Ovary (tissue), 9 donors: ENCODE results near the gene GHR. TPM values are rescaled to one million over a fixed set of nuclear protein-coding genes. Genes with fewer than 3 reads are reported as not detected.

Experiments
- DNase-seq, 5 donors: peaks; one replicate each; pipeline ENCODE4 v3.0.0-alpha.2; 2019 to 2020
- H3K27ac ChIP-seq, 2 donors: fragments of 200-600 bp; one replicate each; pipeline versions ENCODE4 v1.5.1 to v1.8.0; 2019 to 2022
- H3K27me3 ChIP-seq: fragments of 200-600 bp; one replicate; pipeline ENCODE4 v1.8.0; 2022
- H3K36me3 ChIP-seq: fragments of 200-600 bp; sonication (generic); one replicate; pipeline ENCODE4 v1.5.1; 2019
- H3K4me1 ChIP-seq: one replicate; pipeline ENCODE4 v1.8.1; 2013; ENCODE audit warnings: mild to moderate bottlenecking, moderate library complexity; ENCODE audit not compliant: insufficient read depth
- H3K4me3 ChIP-seq: fragments of 200-600 bp; sonication (generic); one replicate; pipeline ENCODE4 v1.5.1; 2017
- H3K9me3 ChIP-seq, 2 donors: fragments of 200-600 bp in 1 of 2; sonication (generic) in 1 of 2; one replicate each; pipeline versions ENCODE4 v1.5.1 to v1.8.1; 2013 to 2019; ENCODE audit warnings: mild to moderate bottlenecking in 1 of 2, moderate library complexity in 1 of 2
- EP300 ChIP-seq: sonication (generic); formaldehyde crosslinking; IDR thresholded peaks from one replicate; pipeline ENCODE4 v1.6.1; 2017; ENCODE audit warnings: antibody characterized with exemption
- POLR2A ChIP-seq: fragments of 450-650 bp; IDR thresholded peaks from one replicate; pipeline ENCODE4 v1.6.1; 2017; ENCODE audit warnings: antibody characterized with exemption, mild to moderate bottlenecking, moderate library complexity
- WGBS, 3 donors: extraction: QIAGEN DNeasy Blood & Tissue Kit in 1 of 3; methylation state at CpG; one replicate each; pipeline versions ENCODE4 v1.1.5 to v1.1.7; 2013 to 2017; 5-methylcytosine and 5-hydroxymethylcytosine counted together
- intact Hi-C, 4 donors: fragments of 100-400 bp; cut with DNase I; formaldehyde crosslinking; loops; one replicate each; pipeline versions ENCODE4 v1.11.0 to v1.15.1; 2022 to 2023
- polyA plus RNA-seq, 2 donors: library from polyadenylated mRNA; stranded (reverse); fragments of 200-250 nt in 1 of 2; fragments of 350-450 nt in 1 of 2; fragmentation: Illumina TruSeq in 1 of 2; extraction: RNeasy Lipid Tissue Mini Kit (QIAGEN cat#74804) in 1 of 2; gene quantifications; one replicate each; pipeline ENCODE4 v1.2.3, GENCODE V29; 2013 to 2014
- total RNA-seq, 7 donors: library from RNA; depleted of rRNA in 2 of 7; stranded (reverse); fragments of >200 nt in 2 of 7; fragmentation: NEBNext Ultra II Directional in 3 of 7; extraction: Animal tissue kit (Norgen Biotek cat#: 25700) in 3 of 7; gene quantifications; one replicate each; pipeline versions ENCODE4 v1.1.0 to v1.2.4, GENCODE V29; 2016 to 2023
- TF ChIP-seq, protein P1 (sequence below), 3 donors: fragments of 450-650 bp in 2 of 3; fragments of 200-600 bp in 1 of 3; IDR thresholded peaks; one replicate each; pipeline versions ENCODE4 v1.5.1 to v1.8.0; 2016 to 2022; ENCODE audit warnings: antibody characterized with exemption in 3 of 3, mild to moderate bottlenecking in 1 of 3
- donor health status: DM: no; HTN: no; CAD: no; lungs with moderate emphysema.
- donor health status: DM: no; HTN: no; CAD: no.
- donor health status: Bipolar disorder and iron deficiency.
- donor health status: DM: yes; HTN: yes; CAD: no.
- donor health status: DM: no; HTN: no; CAD: no.
- donor health status: DM: yes; HTN: yes; CAD: no.

The GHR gene
- total and polyA plus RNA-seq, 9 donors = 4.3 to 17.4 (median 7.0) TPM

DNA sequence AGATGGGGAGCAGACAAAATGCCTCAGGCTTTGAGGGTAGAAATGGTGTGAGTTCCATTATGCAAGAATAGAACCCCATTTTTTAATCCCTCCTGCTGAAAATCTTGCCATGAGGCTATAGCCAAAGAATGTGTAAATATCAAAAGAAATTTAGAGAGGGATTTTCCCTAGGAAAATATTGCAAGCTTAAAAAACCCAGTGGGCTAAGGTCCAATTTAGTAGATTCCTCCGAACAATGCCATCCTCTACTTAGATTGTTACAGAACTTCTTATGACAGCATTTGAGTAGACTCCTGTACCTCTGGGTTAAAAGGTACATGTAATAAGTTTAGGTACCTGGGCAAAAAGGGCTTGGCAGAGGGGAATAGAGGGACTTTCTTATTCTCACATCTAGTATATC is 138.4 kb downstream of the GHR start:
- TF ChIP-seq EP300 (no peak), POLR2A (no peak)
- TF ChIP-seq, protein P1, sequence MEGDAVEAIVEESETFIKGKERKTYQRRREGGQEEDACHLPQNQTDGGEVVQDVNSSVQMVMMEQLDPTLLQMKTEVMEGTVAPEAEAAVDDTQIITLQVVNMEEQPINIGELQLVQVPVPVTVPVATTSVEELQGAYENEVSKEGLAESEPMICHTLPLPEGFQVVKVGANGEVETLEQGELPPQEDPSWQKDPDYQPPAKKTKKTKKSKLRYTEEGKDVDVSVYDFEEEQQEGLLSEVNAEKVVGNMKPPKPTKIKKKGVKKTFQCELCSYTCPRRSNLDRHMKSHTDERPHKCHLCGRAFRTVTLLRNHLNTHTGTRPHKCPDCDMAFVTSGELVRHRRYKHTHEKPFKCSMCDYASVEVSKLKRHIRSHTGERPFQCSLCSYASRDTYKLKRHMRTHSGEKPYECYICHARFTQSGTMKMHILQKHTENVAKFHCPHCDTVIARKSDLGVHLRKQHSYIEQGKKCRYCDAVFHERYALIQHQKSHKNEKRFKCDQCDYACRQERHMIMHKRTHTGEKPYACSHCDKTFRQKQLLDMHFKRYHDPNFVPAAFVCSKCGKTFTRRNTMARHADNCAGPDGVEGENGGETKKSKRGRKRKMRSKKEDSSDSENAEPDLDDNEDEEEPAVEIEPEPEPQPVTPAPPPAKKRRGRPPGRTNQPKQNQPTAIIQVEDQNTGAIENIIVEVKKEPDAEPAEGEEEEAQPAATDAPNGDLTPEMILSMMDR (IDR thresholded peaks at IDR 0.05) = no peak
- H3K36me3 ChIP-seq = no peaks in the 10 kb centered on the region
- H3K4me1 ChIP-seq = peaks cover 6% of the 10 kb centered on the region
- H3K27me3 ChIP-seq = no peaks in the 10 kb centered on the region
- no peak overlapping the region for H3K27ac ChIP-seq
- intact Hi-C loops = loop anchor here in 1 of 4 donors (10.0 kb wide), 1 partner anchor 47 kb away; no protein-coding TSS in a partner anchor
- H3K9me3 ChIP-seq = no peaks in the 10 kb centered on the region
- DNase-seq = no peak
- no peak overlapping the region for H3K4me3 ChIP-seq
- WGBS, 3 donors = 33 to 45% (median 41%) methylated on average over 1 of the region's 1 CpG

DNA sequence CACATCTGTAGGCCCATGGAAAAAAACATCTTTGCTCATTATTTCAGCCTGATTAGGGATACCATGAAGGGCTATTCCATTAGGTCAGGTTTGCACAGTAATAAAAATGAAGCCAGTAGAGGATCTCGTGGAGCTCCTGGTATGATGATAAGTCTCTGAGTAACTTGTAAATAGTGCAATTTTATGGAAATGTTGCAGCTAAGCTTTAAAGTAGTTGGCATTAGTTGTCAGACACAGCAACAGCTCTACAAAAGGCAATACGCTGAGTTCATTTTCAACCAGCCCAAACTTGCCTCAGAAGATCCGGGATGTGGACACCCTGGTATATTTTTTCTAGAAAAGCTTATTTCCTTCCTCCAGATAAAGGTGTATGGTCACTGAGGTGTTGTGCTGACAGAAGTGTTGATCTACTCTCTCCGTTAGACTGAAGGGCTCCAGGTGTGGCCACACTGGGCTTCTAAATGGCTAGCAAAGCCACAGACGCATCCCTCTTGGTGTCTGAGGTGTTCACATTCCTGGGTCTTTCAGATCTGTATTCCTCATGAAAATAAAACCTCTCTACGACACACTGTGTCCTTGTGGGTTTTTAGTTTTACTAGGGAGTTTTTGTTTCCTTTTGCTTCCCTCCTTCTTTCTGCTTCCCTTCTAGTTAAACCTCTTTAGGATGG is 141.6 kb downstream of the GHR start:
- no peak for DNase-seq
- 74 to 84% (median 82%) methylated on average over 6 of the region's 6 CpGs for WGBS, 3 donors
- no peak for TF ChIP-seq POLR2A
- TF ChIP-seq EP300 = no peak
- TF ChIP-seq, protein P1 (IDR thresholded peaks at IDR 0.05) = no peak
- peaks cover 9% of the 10 kb centered on the region for H3K4me1 ChIP-seq
- H3K9me3 ChIP-seq = no peaks in the 10 kb centered on the region
- H3K27me3 ChIP-seq = no peaks in the 10 kb centered on the region
- intact Hi-C loops = loop anchor here in 1 of 4 donors (10.0 kb wide), 1 partner anchor 50 kb away; no protein-coding TSS in a partner anchor
- no peaks in the 10 kb centered on the region for H3K36me3 ChIP-seq
- no peak overlapping the region for H3K4me3 ChIP-seq
- H3K27ac ChIP-seq = no peak overlapping the region

DNA sequence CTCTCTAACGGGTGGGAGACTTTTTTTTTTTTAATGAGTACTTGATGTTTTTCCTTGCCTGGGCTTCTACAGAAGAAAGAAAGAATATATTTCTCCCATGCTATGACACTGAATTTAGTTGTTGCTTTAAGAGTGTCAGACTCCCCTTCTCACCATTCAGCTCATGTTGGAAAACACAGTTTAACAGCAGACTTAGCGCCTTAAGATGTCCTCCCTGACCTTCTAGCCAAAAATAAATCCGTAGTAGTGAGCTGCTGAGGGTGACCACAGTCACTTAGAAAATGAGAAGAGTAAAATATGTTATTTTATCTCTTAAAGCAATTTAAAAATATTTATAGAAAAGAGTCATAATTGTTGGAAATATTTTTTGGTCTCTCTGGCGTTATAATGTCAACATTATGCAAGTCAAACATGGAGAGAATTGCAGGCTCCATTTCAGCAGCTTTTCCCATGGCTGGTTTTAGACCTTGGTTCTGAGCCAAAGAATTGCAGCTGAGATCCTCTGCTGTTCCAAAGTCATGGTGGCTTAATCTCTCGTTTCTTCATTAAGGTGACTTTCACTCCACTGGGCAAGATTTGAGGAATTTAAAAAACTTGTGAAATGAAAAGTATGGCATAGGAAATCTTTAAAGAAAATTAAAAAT is 143.5 kb downstream of the GHR start:
- intact Hi-C loops = loop anchor here in 1 of 4 donors (10.0 kb wide), 1 partner anchor 52 kb away; no protein-coding TSS in a partner anchor
- Histone ChIP-seq H3K9me3 (no peaks in the 10 kb centered on the region), H3K27ac (peak overlapping the region in 1 of 2 donors; percentile 56), H3K36me3 (no peaks in the 10 kb centered on the region), H3K27me3 (no peaks in the 10 kb centered on the region), H3K4me3 (no peak overlapping the region), H3K4me1 (peaks cover 7% of the 10 kb centered on the region)
- DNase-seq = peak in 1 of 5 donors; percentile 30
- 3 to 17% (median 6%) methylated on average over 5 of the region's 5 CpGs for WGBS, 3 donors
- TF ChIP-seq, protein P1 (IDR thresholded peaks at IDR 0.05) = no peak
- TF ChIP-seq POLR2A (no peak), EP300 (no peak)

DNA sequence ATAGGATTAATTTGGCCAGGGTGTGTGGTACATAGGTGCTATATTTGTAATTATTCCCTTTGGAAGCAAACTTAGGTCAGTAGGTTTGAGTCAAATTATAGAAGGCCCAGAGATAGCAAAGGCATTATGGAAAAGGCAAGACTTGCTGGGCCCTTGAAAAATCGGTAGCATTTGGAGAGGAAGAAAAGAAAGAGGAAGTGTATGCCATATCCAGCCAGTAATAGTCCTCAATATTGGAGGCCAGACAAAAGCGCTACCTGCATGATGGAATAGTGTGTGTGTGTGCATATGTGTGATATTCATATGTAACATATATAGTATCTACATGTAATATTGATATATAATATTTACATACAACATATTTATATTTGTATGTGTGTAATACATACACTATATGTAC is 146.1 kb downstream of the GHR start:
- 91 to 98% (median 95%) methylated on average over 2 of the region's 2 CpGs for WGBS, 3 donors
- H3K4me3 ChIP-seq = no peak overlapping the region
- H3K27me3 ChIP-seq = no peaks in the 10 kb centered on the region
- no peaks in the 10 kb centered on the region for H3K9me3 ChIP-seq
- no peak overlapping the region for H3K27ac ChIP-seq
- H3K36me3 ChIP-seq = no peaks in the 10 kb centered on the region
- intact Hi-C loops = loop anchor here in 1 of 4 donors (10.0 kb wide), 1 partner anchor 55 kb away; no protein-coding TSS in a partner anchor
- H3K4me1 ChIP-seq = peaks cover 7% of the 10 kb centered on the region
- no peak for DNase-seq
- TF ChIP-seq EP300 (no peak), POLR2A (no peak)
- TF ChIP-seq, protein P1 (IDR thresholded peaks at IDR 0.05) = no peak
